ENCODE measurements around the gene MYO5C. TPM values are rescaled to one million over a fixed set of nuclear protein-coding genes. Genes with fewer than 3 reads are reported as not detected.

The MYO5C gene
- total RNA-seq, 1 donor from 2014 or later, result 23.0 TPM

- Mint-ChIP-seq H3K27ac (no peak overlapping the region), H3K36me3 (no peaks in the 10 kb centered on the region), H3K4me1 (peaks cover 25% of the 10 kb centered on the region), H3K9me3 (no peaks in the 10 kb centered on the region), H3K4me3 (no peak overlapping the region), H3K27me3 (ENCODE audit: low read depth) (peaks cover 33% of the 10 kb centered on the region)
- TF ChIP-seq CTCF (IDR thresholded peaks at IDR 0.05; ENCODE audit: unreplicated experiment), result no peak
- DNase-seq (ENCODE audit: low spot score in 2 of 2, unreplicated experiment in 2 of 2), result no peak
Measured at GRCh38 chr15:52292780-52293392, 2.7 kb downstream of the MYO5C start.

GRCh38 chr15:52291204-52291603 lies 4.4 kb downstream of the MYO5C start:
- H3K27me3 Mint-ChIP-seq (ENCODE audit: low read depth), result peaks cover 30% of the 10 kb centered on the region
- no peak overlapping the region for H3K4me3 Mint-ChIP-seq
- no peak for TF ChIP-seq CTCF (IDR thresholded peaks at IDR 0.05; ENCODE audit: unreplicated experiment)
- peaks cover 3% of the 10 kb centered on the region for H3K36me3 Mint-ChIP-seq
- peaks cover 26% of the 10 kb centered on the region for H3K4me1 Mint-ChIP-seq
- H3K27ac Mint-ChIP-seq, result no peak overlapping the region
- H3K9me3 Mint-ChIP-seq, result peaks cover 3% of the 10 kb centered on the region
- DNase-seq (ENCODE audit: low spot score in 2 of 2, unreplicated experiment in 2 of 2), result no peak

GRCh38 chr15:52290800-52291199 lies 4.8 kb downstream of the MYO5C start:
- no peak for TF ChIP-seq CTCF (IDR thresholded peaks at IDR 0.05; ENCODE audit: unreplicated experiment)
- H3K4me3 Mint-ChIP-seq, result no peak overlapping the region
- H3K9me3 Mint-ChIP-seq, result peaks cover 3% of the 10 kb centered on the region
- H3K4me1 Mint-ChIP-seq, result peaks cover 26% of the 10 kb centered on the region
- H3K27me3 Mint-ChIP-seq (ENCODE audit: low read depth), result peaks cover 30% of the 10 kb centered on the region
- H3K36me3 Mint-ChIP-seq, result peaks cover 3% of the 10 kb centered on the region
- no peak overlapping the region for H3K27ac Mint-ChIP-seq
- DNase-seq (ENCODE audit: low spot score in 2 of 2, unreplicated experiment in 2 of 2), result no peak

- Mint-ChIP-seq H3K27ac (no peak overlapping the region), H3K4me1 (peaks cover 26% of the 10 kb centered on the region), H3K9me3 (peaks cover 3% of the 10 kb centered on the region), H3K27me3 (ENCODE audit: low read depth) (peaks cover 30% of the 10 kb centered on the region), H3K4me3 (no peak overlapping the region), H3K36me3 (peaks cover 5% of the 10 kb centered on the region)
- no peak for TF ChIP-seq CTCF (IDR thresholded peaks at IDR 0.05; ENCODE audit: unreplicated experiment)
- no peak for DNase-seq (ENCODE audit: low spot score in 2 of 2, unreplicated experiment in 2 of 2)
Measured at GRCh38 chr15:52290329-52290728, 5.3 kb downstream of the MYO5C start.

- H3K36me3 Mint-ChIP-seq, result peaks cover 5% of the 10 kb centered on the region
- H3K4me1 Mint-ChIP-seq, result peaks cover 26% of the 10 kb centered on the region
- no peak overlapping the region for H3K4me3 Mint-ChIP-seq
- no peak overlapping the region for H3K27ac Mint-ChIP-seq
- peaks cover 26% of the 10 kb centered on the region for H3K27me3 Mint-ChIP-seq (ENCODE audit: low read depth)
- TF ChIP-seq CTCF (IDR thresholded peaks at IDR 0.05; ENCODE audit: unreplicated experiment), result no peak
- peaks cover 3% of the 10 kb centered on the region for H3K9me3 Mint-ChIP-seq
- no peak for DNase-seq (ENCODE audit: low spot score in 2 of 2, unreplicated experiment in 2 of 2)
Measured at GRCh38 chr15:52289629-52290081, 5.9 kb downstream of the MYO5C start.
